GM10266 (cell line): ENCODE results near the gene HOXB6.

Source experiments
- DNase-seq: peaks from one replicate; pipeline ENCODE4 v3.0.0; 2012; ENCODE audit errors: extremely low spot score
- TF ChIP-seq, protein P1 (sequence below): IDR thresholded peaks from 2 replicates; pipeline ENCODE4 v1.5.1; 2012; ENCODE audit warnings: mild to moderate bottlenecking, low read depth; ENCODE audit not compliant: control insufficient read depth, insufficient read depth; ENCODE audit errors: missing control alignments

HOXB6 gene

DNA sequence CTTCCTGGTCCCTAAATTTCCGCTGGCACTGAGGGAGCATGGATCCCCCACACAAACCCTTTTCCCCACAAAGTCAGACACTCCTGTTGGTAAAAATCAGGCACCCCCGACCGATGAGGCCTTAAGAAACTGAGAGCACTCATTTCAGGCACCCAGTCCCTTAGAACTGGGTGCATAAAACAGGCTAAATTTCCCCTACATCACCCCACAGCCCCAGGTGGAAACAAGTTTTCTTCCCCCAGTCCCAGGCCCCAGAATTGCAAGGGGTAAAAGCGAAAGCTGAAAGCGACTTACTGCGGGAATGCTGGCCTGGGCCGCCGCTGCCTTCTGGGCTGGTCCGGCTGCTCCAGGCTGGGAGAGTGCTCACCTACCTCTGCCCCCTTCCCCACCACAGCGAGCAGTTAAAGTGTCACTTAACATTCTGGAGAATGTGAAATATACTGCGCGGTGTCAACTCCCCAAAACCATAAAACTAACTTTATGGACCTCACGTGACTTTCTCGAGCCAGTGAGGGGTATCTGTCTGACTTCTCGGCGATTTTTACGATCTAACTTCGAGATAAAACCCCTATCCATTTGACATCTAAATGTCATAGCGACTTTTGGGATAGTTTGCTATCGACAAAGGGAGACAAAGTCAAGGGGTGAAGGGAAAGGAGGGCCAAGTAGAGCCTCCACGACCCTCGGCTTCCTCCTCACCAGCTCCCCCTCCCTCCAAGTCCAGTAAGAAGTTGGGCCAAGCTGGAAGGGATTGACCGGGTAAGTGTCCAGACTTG, 14.8 kb downstream of the HOXB6 start, which contains the start of gene HOXB3:
Gene HOXB3, minus strand, starts transcription at position 411 of the 776 bp plus-strand sequence. CDS start 37,767 bp downstream, outside the sequence.
- no peak for DNase-seq
- TF ChIP-seq, protein P1, sequence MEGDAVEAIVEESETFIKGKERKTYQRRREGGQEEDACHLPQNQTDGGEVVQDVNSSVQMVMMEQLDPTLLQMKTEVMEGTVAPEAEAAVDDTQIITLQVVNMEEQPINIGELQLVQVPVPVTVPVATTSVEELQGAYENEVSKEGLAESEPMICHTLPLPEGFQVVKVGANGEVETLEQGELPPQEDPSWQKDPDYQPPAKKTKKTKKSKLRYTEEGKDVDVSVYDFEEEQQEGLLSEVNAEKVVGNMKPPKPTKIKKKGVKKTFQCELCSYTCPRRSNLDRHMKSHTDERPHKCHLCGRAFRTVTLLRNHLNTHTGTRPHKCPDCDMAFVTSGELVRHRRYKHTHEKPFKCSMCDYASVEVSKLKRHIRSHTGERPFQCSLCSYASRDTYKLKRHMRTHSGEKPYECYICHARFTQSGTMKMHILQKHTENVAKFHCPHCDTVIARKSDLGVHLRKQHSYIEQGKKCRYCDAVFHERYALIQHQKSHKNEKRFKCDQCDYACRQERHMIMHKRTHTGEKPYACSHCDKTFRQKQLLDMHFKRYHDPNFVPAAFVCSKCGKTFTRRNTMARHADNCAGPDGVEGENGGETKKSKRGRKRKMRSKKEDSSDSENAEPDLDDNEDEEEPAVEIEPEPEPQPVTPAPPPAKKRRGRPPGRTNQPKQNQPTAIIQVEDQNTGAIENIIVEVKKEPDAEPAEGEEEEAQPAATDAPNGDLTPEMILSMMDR = no peak

DNA sequence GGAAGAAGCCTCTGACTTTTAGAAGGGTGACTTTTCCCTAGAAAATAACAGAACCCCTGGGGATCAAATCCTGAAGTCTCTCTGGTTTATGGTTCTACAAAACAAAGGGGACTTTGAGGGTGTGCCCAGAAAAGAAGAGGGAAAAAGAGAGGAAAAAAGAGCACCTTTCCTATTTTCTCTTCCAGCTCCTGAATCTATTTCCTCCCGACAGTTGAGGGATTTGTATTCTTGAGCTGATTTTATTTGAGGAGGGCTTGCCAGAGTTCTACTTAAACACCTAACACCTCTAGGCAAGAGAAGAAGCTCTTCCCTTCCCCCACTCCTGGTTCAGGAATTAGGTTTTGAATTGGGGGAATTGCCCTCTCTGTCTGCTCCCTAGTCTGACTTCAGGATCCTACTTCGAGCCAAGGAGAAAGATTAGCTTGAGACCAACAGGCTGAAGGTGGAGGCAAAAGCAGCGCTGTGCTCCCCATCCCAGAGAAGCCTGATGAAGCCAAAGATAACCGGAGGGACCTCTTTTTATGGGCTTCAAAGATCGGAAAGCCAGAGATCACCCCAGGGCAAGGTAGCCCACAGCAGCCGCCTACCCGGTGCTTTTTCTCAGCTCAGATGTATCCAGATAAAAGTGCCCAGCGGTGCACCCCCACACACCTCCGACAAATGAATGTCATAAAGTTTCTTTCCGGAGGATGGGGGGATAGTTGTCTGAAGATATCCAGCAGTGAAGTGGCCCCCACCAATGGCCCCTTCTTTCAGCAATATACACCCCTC, 15.5 kb downstream of the HOXB6 start:
- DNase-seq = no peak
- TF ChIP-seq, protein P1 = no peak

DNA sequence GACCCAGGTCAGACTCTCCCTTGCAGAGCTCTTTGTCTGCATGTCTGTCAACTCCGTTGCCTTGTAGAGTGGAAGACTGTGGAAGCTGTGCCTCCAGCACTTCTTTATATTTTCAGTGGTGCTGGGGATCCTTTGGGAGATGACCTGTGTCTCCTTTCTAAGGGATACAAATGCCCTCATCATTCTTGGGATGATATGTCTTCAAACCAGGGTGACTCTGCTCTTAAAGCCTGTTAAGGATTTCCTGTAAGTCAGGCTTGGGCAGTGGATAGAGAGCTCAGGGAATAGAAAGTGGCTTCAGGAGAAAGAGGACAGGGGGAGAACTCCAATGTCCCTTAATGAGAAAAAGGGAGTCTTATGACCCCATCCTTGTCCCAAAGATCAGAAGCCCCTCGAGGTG, 16.3 kb downstream of the HOXB6 start:
- TF ChIP-seq, protein P1 = no peak

DNA sequence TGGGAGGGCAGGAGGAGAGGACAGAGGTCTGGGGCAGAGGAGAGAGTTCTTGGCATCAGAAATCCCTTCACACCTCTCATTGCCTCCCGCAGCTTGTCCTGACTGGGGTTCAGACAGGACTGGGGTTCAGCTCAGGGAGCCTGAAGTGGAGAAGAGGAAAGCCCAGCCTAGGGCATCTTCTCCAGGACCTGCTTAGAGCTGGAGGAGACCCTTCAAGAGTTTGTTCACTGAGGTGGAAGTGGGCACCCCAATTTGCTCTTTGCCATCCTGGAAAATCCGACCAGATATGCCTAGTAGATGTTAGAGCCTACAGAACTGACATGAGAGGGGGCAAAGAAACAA, 16.7 kb downstream of the HOXB6 start:
- TF ChIP-seq, protein P1 = no peak
- no peak for DNase-seq

More for the DNA sequence above, 16.3 kb downstream of the HOXB6 start:
- no peak for DNase-seq

DNA sequence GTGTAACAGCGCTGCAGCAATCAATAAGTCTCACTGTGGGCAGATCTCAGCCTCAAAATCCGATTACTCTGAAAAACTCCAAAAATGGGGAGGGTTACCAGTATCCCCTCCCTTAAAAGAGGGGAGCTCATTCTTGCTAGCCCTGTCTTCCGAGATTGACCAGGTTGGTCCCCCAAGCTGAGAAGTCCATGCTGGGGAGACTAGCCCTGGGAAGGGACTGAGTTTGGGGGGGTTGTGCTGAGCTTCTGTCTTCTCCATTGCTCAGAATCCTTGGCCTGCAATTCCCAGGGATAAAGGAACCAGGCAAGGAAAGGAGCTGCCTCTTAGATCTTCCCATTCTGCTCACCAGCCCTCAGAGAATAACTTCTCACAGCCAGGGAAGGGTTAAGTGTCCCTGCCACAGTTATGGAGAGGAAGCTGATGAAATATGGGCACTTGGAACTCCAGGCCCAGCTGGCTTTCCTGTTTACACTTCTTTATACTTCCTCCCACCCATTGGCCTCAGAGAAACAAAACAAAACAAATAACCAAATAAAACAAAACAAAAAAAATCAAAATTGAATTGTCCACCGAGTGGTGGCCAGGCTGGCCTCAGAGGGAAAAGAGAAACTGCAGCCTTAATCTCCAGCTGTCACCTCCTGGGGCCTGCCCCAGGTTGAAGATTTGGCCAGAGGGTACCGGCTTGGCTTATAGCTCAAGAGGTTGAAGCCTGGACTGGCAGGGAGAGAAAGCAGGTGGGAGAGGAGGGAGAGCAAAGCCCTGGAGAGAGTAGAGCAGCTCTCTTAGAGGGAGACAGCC, 17.3 kb downstream of the HOXB6 start:
- no peak for DNase-seq
- TF ChIP-seq, protein P1 = no peak

DNA sequence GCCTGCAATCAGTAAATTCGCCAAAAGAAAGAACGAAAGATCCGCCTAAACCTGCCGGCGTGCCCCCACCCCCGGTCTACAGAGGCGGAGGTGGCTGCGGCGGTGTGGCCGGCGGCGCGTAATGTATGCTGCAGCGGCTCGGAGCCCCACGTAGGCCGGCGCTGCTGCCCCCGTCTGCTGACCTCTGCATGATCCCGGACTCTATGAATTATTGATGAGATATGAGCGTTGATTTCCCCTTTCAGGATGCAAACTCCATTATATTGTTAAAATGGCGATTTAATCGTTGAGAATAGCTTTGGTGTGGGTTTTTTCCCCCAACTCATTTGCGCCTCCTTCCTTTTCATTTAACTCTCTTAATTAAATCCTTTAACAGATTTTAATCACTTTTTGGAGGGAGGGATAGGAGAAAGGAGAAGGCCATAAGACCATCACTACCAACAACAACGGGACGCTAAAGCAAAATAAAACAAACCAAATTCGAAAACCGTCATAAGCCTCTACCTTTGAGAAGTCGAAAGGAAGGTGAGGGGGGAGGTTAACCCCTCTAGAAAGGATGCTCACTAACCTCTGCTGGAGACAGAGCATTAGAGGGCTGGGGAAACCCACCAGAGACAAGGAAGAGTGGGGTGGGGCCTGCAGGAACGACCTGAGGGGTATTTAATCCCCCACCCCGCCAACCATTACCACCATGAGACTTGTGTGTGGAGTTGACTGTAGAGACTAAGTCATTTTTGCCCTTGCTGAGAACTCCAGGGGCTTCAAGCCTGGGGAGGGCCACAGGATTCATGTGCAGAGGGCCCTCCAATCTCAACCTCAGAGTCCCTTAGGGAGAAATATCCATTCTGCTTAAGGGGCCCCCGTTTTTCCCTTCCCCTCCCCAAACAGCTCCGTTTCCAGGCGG, 18.2 kb downstream of the HOXB6 start:
- DNase-seq = no peak
- TF ChIP-seq, protein P1 = no peak
